GM19438 (cell line): ENCODE data around the gene CCDC93.
"Not testable (repeated sequence)": the region's sequence is repeated elsewhere in the genome, so short reads cannot be mapped to it uniquely, and the experiment has no call there.

Source experiments
- ATAC-seq: cut with Tn5 transposase; IDR thresholded peaks from one replicate; pipeline ENCODE4 v1.9.1; 2021; ENCODE audit warnings: low read depth; ENCODE audit not compliant: unreplicated experiment

CCDC93 gene

GRCh38 chr2:118046634-118047210, 32.9 kb upstream of the CCDC93 start:
- ATAC-seq, result no peak

GRCh38 chr2:118045286-118045685, 31.4 kb upstream of the CCDC93 start:
- ATAC-seq, result no peak

GRCh38 chr2:118044854-118045253, 31.0 kb upstream of the CCDC93 start:
- ATAC-seq, result no peak

- ATAC-seq, result no peak
These were observed 30.3 kb upstream of the CCDC93 start for GRCh38 chr2:118044103-118044716.

GRCh38 chr2:118040891-118041290, 27.0 kb upstream of the CCDC93 start:
- no peak for ATAC-seq

GRCh38 chr2:118032169-118033013, 18.5 kb upstream of the CCDC93 start:
- peak; percentile 93 for ATAC-seq

GRCh38 chr2:118031566-118031965, 17.7 kb upstream of the CCDC93 start:
- no peak for ATAC-seq

- no peak for ATAC-seq
These were observed 15.2 kb upstream of the CCDC93 start for GRCh38 chr2:118029025-118029424.

GRCh38 chr2:118021356-118021755, 7.5 kb upstream of the CCDC93 start:
- no peak for ATAC-seq

GRCh38 chr2:118019821-118020220, 6.0 kb upstream of the CCDC93 start:
- ATAC-seq, result no peak

- no peak for ATAC-seq
These were observed 3.0 kb upstream of the CCDC93 start for GRCh38 chr2:118016911-118017310.

GRCh38 chr2:118015761-118016160, 1.9 kb upstream of the CCDC93 start:
- not testable (repeated sequence) for ATAC-seq

GRCh38 chr2:118014492-118014824, 588 bp upstream of the CCDC93 start:
- ATAC-seq, result no peak

GRCh38 chr2:118013221-118013723, 598 bp downstream of the CCDC93 start:
- peak; percentile 34 for ATAC-seq

- no peak for ATAC-seq
These were observed 1.1 kb downstream of the CCDC93 start for GRCh38 chr2:118012778-118013177.

- ATAC-seq, result no peak
These were observed 3.4 kb downstream of the CCDC93 start for GRCh38 chr2:118010473-118010872.

GRCh38 chr2:118006861-118007260, 7.0 kb downstream of the CCDC93 start:
- no peak for ATAC-seq

GRCh38 chr2:118006326-118006725, 7.5 kb downstream of the CCDC93 start:
- no peak for ATAC-seq

- peak; percentile 99 for ATAC-seq
These were observed 10.5 kb downstream of the CCDC93 start for GRCh38 chr2:118003396-118003824.

- ATAC-seq, result no peak
These were observed 13.8 kb downstream of the CCDC93 start for GRCh38 chr2:118000041-118000440.

- no peak for ATAC-seq
These were observed 15.9 kb downstream of the CCDC93 start for GRCh38 chr2:117997872-117998454.
